SJCRH30 (cell line): ENCODE measurements around the gene ZEB1. TPM values are rescaled to one million over a fixed set of nuclear protein-coding genes. Genes with fewer than 3 reads are reported as not detected.

Experiments
- DNase-seq, 2 experiments: peaks; one replicate each; pipeline ENCODE4 v3.0.0-alpha.2; 2015 to 2020
- H3K27ac ChIP-seq: fragments of 250-450 bp; sonication (Bioruptor Pico); 2 replicates; pipeline ENCODE4 v1.5.1; 2020; ENCODE audit warnings: mild to moderate bottlenecking, moderate library complexity
- H3K27me3 ChIP-seq: fragments of 250-450 bp; sonication (Bioruptor Pico); 2 replicates; pipeline ENCODE4 v1.5.1; 2020; ENCODE audit warnings: mild to moderate bottlenecking, moderate library complexity
- H3K36me3 ChIP-seq: fragments of 250-450 bp; sonication (Bioruptor Pico); 2 replicates; pipeline ENCODE4 v1.5.1; 2020; ENCODE audit warnings: mild to moderate bottlenecking, moderate library complexity
- H3K4me1 ChIP-seq: fragments of 250-450 bp; sonication (Bioruptor Pico); 2 replicates; pipeline ENCODE4 v1.5.1; 2020; ENCODE audit warnings: mild to moderate bottlenecking, moderate library complexity
- H3K4me3 ChIP-seq: fragments of 250-450 bp; sonication (Bioruptor Pico); 2 replicates; pipeline ENCODE4 v1.5.1; 2020; ENCODE audit warnings: mild to moderate bottlenecking, moderate library complexity
- H3K9me3 ChIP-seq: fragments of 250-450 bp; sonication (Bioruptor Pico); replicated peaks from 2 replicates; pipeline ENCODE4 v1.5.1; 2020; ENCODE audit warnings: mild to moderate bottlenecking, moderate library complexity
- total RNA-seq: library from RNA; depleted of rRNA; stranded (reverse); fragments of >200 nt; shearing (Covaris generic); gene quantifications from 2 replicates; pipeline ENCODE4 v1.2.3, GENCODE V29; 2014; rRNA removed

Gene ZEB1
- 61.2 and 77.9 TPM in 2 replicates for total RNA-seq

DNA sequence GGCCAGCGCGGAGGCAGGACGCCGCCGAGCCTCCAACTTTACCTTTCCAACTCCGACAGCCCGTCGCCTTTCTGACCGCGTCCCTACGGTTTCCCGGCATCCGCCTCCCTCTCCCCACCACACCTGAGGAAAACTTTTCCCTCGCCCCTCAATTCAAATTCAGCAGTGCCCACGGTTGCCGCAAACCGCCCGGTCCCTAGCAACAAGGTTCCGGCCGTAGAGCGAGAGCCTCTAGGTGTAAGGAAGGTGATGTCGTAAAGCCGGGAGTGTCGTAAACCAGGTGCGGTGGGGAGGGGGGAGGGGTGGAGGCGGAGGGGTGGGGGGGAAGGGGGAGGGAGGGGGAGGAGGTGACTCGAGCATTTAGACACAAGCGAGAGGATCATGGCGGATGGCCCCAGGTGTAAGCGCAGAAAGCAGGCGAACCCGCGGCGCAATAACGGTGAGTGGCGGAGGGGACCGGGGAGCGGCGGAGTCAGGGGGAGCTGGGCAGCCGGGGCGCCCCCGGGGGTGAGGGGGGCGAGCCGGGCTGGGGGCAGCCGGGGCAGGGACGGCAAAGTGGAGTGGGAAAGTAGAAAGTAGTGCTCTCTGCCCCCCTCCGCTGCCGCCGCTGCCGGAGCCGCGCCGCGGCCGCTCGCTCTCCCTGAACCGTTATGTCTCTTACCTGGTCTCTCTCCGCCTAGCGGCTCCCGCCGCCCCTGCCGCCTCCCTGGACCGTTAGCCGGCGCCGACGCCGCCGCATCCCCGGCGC, at the start of gene ZEB1:
Gene ZEB1, plus strand, starts transcription at position 363 of the 748 bp plus-strand sequence. Its CDS starts 19 bp downstream, at position 382.
- peaks cover 21% of the 10 kb centered on the region for H3K4me1 ChIP-seq
- H3K36me3 ChIP-seq, result no peaks in the 10 kb centered on the region
- H3K27me3 ChIP-seq, result no peaks in the 10 kb centered on the region
- H3K27ac ChIP-seq, result peak within 1 kb of the TSS; percentile 81
- no peaks in the 10 kb centered on the region for H3K9me3 ChIP-seq
- DNase-seq, result peak; percentile 94 to 95
- peak within 1 kb of the TSS; percentile 95 for H3K4me3 ChIP-seq

DNA sequence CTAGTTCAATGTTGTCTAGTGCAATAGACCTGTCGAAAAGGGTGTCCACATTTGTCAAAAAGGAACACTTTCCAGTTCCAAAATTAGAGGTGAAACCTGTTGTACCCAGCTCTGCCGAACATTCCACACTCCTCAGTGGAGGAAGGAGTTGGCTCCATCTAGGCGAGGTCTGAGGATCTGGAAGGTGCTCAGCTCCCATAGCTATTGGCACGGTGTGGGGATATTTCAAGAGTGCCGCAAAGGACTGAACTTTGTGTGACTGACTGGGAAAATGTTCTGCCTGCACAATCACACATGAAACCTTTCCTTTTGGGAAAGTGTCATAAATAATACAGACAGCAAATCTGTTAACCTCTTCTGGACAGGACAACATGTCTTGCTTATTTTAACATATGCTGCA, 48.1 kb upstream of the ZEB1 start:
- Histone ChIP-seq H3K4me3 (no peak overlapping the region), H3K9me3 (no peaks in the 10 kb centered on the region), H3K4me1 (no peaks in the 10 kb centered on the region; the same call in 1 of the 2 replicates), H3K27ac (no peak overlapping the region), H3K27me3 (no peaks in the 10 kb centered on the region), H3K36me3 (no peaks in the 10 kb centered on the region)
- no peak for DNase-seq

DNA sequence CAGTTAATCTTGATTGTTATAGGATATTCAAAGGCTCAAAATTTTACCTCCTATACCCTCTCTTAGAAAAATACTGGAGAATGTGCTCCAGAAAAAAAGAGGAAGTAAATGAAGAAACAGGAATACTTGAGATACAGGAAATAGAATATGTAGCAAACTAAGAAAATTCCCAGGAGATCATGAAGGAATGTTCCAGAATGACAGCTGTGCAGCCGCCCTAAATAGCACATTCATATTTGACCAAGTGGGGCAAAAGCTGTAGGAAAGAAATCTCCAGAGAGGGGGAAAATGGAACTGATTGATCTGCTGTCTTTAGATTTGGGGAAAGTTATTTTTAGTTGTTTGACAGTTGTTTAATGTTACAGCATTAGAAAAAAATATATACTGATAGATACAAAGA, 46.2 kb upstream of the ZEB1 start:
- H3K27ac ChIP-seq, result no peak overlapping the region
- H3K36me3 ChIP-seq, result no peaks in the 10 kb centered on the region
- no peaks in the 10 kb centered on the region for H3K27me3 ChIP-seq
- H3K4me3 ChIP-seq, result no peak overlapping the region
- peak; percentile 8 to 30 for DNase-seq
- no peaks in the 10 kb centered on the region for H3K9me3 ChIP-seq
- no peaks in the 10 kb centered on the region; the same call in 1 of the 2 replicates for H3K4me1 ChIP-seq

DNA sequence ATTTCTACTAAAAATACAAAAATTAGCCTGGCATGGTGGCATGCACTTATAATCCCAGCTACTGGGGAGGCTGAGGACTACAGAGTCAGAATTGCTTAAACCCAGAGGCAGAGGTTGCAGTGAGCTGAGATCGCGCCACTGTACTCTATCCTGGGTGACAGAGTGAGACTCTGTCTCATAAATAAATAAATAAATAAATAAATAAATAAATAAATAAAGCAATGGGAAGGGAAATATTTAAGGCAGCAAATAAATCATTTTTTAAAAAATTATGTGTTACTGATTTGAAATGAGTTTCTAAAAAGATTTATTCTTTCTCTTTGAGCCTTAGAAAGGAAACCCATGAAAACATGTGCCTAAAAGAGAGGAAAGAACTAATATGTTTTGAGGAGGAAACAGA, 45.2 kb upstream of the ZEB1 start:
- H3K9me3 ChIP-seq, result no peaks in the 10 kb centered on the region
- DNase-seq, result no peak
- no peak overlapping the region for H3K4me3 ChIP-seq
- no peaks in the 10 kb centered on the region; the same call in 1 of the 2 replicates for H3K4me1 ChIP-seq
- H3K27ac ChIP-seq, result no peak overlapping the region
- no peaks in the 10 kb centered on the region for H3K36me3 ChIP-seq
- no peaks in the 10 kb centered on the region for H3K27me3 ChIP-seq

DNA sequence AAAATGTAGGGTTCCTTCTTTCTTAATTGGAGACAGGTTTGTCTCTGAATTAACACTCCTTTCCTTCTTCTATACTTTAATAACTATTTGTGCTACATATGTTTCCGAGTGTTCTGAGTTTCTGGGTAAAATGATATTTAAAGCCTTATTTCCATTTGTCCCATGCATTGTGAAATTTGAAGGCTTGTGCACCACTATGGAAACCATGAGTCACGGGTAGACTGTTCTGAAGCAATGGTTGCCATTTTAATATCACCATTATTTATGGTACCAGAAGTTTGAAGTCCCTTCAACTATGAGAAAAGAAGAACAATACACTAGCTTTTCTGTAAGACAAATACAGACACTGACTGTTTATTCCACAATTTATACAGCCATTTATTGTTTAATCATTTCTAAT, 44.7 kb upstream of the ZEB1 start:
- Histone ChIP-seq H3K4me3 (no peak overlapping the region), H3K27ac (no peak overlapping the region)

DNA sequence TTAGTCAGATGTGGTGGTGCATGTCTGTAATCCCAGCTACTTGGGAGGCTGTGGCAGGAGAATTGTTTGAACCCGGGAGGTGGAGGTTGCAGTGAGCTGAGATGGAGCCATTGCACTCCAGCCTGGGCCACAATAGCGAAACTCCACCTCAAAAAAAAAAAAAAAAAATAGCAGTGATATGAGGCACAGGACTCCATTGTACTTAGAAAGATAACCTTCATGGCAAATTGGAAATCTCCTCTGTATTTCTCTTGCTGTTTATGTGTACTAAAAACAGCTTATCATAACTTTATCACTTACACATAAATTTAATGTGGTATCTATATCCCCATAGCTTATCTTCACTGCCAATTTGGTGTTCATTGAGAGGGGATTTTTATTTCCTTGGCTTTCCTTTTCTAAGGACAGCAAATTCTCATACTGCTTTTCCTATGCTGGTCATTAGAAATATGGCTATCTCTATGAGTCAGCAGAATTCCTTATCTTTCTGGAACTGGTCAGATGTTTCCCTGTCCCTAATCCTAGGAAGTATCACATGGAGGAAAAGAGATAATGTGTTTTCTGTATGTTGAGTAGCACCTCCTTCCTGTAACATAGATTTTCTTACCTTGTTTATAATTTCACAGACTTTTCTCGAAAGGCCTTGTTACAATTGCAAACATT, 40.6 kb upstream of the ZEB1 start:
- Histone ChIP-seq H3K4me1 (no peaks in the 10 kb centered on the region), H3K27ac (no peak overlapping the region), H3K4me3 (no peak overlapping the region), H3K27me3 (no peaks in the 10 kb centered on the region), H3K9me3 (peaks cover 9% of the 10 kb centered on the region; the same call in 1 of the 2 replicates), H3K36me3 (no peaks in the 10 kb centered on the region)
- DNase-seq, result no peak

More for the DNA sequence above, 44.7 kb upstream of the ZEB1 start:
- Histone ChIP-seq H3K4me1 (no peaks in the 10 kb centered on the region; the same call in 1 of the 2 replicates), H3K9me3 (no peaks in the 10 kb centered on the region), H3K27me3 (no peaks in the 10 kb centered on the region), H3K36me3 (no peaks in the 10 kb centered on the region)
- no peak for DNase-seq

DNA sequence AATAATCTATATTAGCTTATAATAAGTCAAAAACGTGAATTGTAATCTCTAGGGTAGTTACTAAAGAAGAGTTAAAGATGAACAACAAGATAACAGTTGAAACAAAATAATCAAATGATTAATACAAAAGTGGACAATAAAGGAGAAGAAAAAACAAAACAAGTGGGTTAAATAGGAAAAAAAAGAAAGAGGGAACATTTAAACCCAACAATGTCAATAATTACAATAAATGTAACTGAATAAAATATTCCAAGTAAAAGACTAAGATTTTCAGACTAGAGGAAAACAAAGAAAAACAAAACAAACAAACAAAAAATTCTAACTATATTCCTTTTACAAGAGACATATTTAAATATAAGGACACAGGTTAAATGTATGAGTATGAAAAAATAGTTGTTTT, 38.0 kb upstream of the ZEB1 start:
- Histone ChIP-seq H3K4me3 (no peak overlapping the region), H3K4me1 (no peaks in the 10 kb centered on the region), H3K9me3 (peaks cover 9% of the 10 kb centered on the region; the same call in 1 of the 2 replicates), H3K36me3 (no peaks in the 10 kb centered on the region), H3K27ac (no peak overlapping the region), H3K27me3 (no peaks in the 10 kb centered on the region)
- DNase-seq, result no peak

DNA sequence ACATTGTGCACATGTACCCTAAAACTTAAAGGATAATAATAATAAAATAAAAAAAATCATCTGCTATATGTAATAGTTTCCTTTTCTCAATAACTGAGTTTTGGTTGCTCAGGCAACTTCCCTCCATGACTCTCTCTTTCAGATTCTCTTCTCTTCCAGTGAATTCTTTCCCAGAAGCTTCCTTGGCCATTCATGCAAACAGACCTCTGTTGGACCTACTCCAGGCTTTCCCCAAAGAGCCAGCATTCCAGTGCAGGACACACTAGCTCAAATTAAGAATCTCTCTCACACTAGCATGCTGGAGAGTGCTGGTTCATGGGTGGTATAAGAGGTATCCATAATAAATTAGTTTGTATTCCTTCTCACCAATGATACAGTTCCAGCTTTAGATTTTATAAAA, 31.0 kb upstream of the ZEB1 start:
- H3K4me1 ChIP-seq, result no peaks in the 10 kb centered on the region
- no peak overlapping the region for H3K4me3 ChIP-seq
- DNase-seq, result no peak
- no peaks in the 10 kb centered on the region for H3K36me3 ChIP-seq
- H3K27ac ChIP-seq, result no peak overlapping the region
- no peaks in the 10 kb centered on the region for H3K27me3 ChIP-seq
- H3K9me3 ChIP-seq, result 0 out of 2 replicates have a peak, but pooled peaks cover under 1% of the 10 kb centered on the region

DNA sequence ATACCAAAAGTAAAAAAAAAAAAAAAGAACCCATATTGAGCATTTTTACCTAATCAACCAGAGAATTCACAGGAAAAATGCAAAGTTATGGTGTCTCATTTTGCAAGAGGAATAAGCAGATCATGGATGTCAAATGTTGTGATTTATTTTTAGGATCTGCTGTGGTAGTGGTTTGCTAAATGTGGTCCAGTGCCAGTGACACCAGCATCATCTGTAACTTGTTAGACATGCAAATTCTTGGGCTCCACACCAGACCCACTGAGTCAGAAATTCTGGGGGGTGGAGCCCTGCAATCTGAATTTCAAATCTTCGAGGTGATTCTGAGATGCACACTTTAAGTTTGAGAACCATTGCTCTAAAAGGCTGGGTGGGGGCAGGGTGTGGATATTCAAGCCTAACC, 30.1 kb upstream of the ZEB1 start:
- Histone ChIP-seq H3K9me3 (no peaks in the 10 kb centered on the region), H3K27ac (no peak overlapping the region), H3K4me3 (no peak overlapping the region), H3K4me1 (no peaks in the 10 kb centered on the region), H3K27me3 (no peaks in the 10 kb centered on the region), H3K36me3 (no peaks in the 10 kb centered on the region)
- DNase-seq, result no peak

DNA sequence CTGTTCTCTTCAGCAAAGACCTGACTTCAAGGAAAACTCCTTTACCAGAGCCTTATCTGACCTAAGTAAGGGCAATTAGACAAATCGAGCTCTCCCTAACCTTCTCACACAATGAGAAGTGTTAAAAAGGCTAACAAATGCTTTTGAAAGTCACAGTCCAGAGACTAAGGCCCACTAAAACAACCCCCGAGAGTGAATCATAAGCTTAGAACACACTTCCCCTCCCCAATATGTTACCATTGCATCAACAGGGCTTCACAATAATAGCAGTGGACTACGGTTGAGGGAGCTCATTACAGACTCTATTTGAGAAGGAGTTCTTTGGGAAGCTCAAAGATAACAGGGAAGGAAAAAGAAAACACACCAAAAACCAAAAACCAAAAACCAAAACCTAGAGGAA, 28.6 kb upstream of the ZEB1 start:
- Histone ChIP-seq H3K4me1 (no peaks in the 10 kb centered on the region), H3K9me3 (no peaks in the 10 kb centered on the region), H3K4me3 (no peak overlapping the region), H3K36me3 (no peaks in the 10 kb centered on the region), H3K27ac (no peak overlapping the region), H3K27me3 (no peaks in the 10 kb centered on the region)
- no peak for DNase-seq

DNA sequence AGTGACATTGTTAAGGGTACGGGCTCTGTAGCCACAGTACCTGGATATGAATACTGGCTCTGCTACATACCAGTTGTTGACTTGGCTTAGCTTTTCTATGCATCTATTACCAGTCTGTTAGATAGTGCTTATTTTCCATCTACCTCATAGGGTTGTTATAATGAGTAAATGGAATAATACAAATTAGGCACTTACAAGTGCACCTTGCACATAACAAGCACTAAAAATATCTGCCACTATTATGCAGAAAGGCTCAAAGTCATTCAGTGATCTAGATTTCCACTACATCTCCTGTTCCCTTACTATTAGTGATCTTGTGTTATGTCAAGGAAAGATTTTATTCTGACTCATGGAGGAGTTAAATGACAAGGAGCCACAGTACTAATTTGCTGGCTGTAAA, 27.9 kb upstream of the ZEB1 start:
- no peaks in the 10 kb centered on the region for H3K4me1 ChIP-seq
- H3K4me3 ChIP-seq, result no peak overlapping the region
- DNase-seq, result no peak
- H3K27ac ChIP-seq, result no peak overlapping the region
- H3K36me3 ChIP-seq, result no peaks in the 10 kb centered on the region
- H3K9me3 ChIP-seq, result no peaks in the 10 kb centered on the region
- H3K27me3 ChIP-seq, result no peaks in the 10 kb centered on the region

DNA sequence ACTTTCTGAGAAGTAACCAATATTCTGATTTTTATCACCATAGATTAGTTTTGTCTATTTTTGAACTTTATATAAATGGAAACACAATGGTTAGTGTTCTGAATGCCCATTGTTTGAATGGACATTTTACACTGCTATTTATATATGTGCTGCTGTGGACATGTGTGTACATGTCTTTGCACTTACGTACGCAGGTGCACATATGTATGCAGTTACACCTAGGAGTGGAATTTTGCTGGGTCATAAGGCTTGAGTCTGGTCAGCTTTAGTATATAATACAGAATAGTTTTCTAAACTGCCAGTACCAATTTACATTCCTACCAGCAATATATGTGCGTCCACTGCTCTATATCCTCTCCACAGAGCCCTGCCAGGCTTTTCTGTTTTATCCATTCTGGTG, 24.5 kb upstream of the ZEB1 start:
- Histone ChIP-seq H3K4me1 (peaks cover 2% of the 10 kb centered on the region; the same call in 1 of the 2 replicates), H3K4me3 (no peak overlapping the region), H3K27ac (no peak overlapping the region), H3K27me3 (no peaks in the 10 kb centered on the region), H3K36me3 (no peaks in the 10 kb centered on the region), H3K9me3 (no peaks in the 10 kb centered on the region)
- no peak for DNase-seq

DNA sequence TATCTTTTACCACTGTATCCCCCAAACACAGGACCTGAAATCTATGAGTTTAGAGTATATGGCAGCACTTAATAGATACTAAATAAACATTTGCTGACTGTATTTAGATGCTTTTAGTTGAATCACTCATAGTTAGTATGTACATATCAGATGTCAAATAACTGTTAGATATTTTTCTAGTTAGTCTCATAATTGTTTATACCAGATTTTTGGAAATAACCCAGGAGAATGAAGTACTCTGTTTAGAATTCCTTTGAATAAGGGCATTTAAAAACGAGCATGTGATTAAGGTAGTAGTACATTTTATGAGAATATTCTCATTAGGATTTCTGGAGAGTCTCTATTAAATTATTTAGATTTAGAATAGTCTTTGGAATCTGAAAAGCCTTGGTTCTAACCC, 22.3 kb upstream of the ZEB1 start:
- no peak overlapping the region for H3K4me3 ChIP-seq
- peaks cover 2% of the 10 kb centered on the region; the same call in 1 of the 2 replicates for H3K4me1 ChIP-seq
- no peak overlapping the region for H3K27ac ChIP-seq
- no peaks in the 10 kb centered on the region for H3K36me3 ChIP-seq
- no peaks in the 10 kb centered on the region for H3K27me3 ChIP-seq
- no peaks in the 10 kb centered on the region for H3K9me3 ChIP-seq
- no peak for DNase-seq

DNA sequence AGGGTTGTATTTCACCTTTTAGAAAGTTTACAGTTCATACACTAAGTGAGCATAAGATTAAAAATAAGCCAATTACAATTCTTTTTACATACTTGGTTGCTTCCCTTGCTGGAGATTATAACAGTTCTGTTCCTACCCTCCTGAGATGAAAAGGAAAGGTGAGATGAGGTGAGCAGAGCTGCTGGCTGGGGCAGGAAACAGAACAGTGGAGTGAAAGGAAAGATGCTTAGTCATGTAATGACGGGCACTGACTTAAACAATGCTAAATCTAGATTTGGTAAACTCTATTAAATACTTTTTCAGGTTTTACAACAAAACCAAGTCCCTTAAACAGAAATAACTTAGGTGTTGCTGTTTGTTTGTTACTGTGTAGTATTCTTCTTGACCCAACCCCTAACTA, 19.9 kb upstream of the ZEB1 start:
- H3K36me3 ChIP-seq, result no peaks in the 10 kb centered on the region
- H3K27ac ChIP-seq, result no peak overlapping the region
- no peak overlapping the region for H3K4me3 ChIP-seq
- no peaks in the 10 kb centered on the region for H3K9me3 ChIP-seq
- DNase-seq, result no peak
- no peaks in the 10 kb centered on the region for H3K27me3 ChIP-seq
- H3K4me1 ChIP-seq, result peaks cover 2% of the 10 kb centered on the region; the same call in 1 of the 2 replicates

DNA sequence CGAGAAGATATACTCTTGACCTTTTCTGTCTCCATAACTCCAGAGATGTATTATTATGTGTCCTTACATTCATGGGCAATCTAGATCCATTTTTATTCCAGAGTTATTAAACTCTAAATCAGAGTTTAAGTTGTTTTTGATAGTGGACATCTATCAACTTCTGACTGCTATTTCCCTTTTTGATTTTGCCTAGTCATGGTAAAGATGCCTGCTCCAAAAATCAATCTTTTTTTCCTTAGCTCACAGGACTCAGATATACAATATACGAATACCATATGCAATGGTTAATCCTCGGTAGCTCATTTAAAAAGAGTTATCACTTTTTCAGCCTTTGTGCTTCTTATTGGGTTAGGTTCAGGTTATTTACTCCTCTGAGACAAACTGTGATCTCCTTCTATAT, 15.8 kb upstream of the ZEB1 start:
- DNase-seq, result no peak
- H3K27ac ChIP-seq, result no peak overlapping the region

More for the DNA sequence above, 15.8 kb upstream of the ZEB1 start:
- H3K27me3 ChIP-seq, result no peaks in the 10 kb centered on the region
- H3K4me3 ChIP-seq, result no peak overlapping the region
- no peaks in the 10 kb centered on the region for H3K36me3 ChIP-seq
- peaks cover 2% of the 10 kb centered on the region; the same call in 1 of the 2 replicates for H3K4me1 ChIP-seq
- H3K9me3 ChIP-seq, result no peaks in the 10 kb centered on the region; the same call in 1 of the 2 replicates
